GM12865 (cell line): ENCODE data around the gene FOXL3.

Experiments used
- DNase-seq: peaks from one replicate; pipeline ENCODE4 v3.0.0; 2010; ENCODE audit warnings: low read depth
- H3K4me3 ChIP-seq: 2 replicates; pipeline ENCODE4 v1.5.1; 2011; ENCODE audit warnings: mild to moderate bottlenecking, low read depth, low read length, control low read depth
- CTCF ChIP-seq: IDR thresholded peaks from 2 replicates; pipeline ENCODE4 v1.5.1; 2011; ENCODE audit warnings: low read length, control low read depth, low read depth, inconsistent platforms; ENCODE audit not compliant: insufficient read depth; ENCODE audit errors: missing control alignments

The FOXL3 gene

GRCh38 chr7:303884-304573 is 14.1 kb downstream of the FOXL3 start:
- no peak for TF ChIP-seq CTCF
- no peak overlapping the region for H3K4me3 ChIP-seq
- DNase-seq = no peak

DNA sequence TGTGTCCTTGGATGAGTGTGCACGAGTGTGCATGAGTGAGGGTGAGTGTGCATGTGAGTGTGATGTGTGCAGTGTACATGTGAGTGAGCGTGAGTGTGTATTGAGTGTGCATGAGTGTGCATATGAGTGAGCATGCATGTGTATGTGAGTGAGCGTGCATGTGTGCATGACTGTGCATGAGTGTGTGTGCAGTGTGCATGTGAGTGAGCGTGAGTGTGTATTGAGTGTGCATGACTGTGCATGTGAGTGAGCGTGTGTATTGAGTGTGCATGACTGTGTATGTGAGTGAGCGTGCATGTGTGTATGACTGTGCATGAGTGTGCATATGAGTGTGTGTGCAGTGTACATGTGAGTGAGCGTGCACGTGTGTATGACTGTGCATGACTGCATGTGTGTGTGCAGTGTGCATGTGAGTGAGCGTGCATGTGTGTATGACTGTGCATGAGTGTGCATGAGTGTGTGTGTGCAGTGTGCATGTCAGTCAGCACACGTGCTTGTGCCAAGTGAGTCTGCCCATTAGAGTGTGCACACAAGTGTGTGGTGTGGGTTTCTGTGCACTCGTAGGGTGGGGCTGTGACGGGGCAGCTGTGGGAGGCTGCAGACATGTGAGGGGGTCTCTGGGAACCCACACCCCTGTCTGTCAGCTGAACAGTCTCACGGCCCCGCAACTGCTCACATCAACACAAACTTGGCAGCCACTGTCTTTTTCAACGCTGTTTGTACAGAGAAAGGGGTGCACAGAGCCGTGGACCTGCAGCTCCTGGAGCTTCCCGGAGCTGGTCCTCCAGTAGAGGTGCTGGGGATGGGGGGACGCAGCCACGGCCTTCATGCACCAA is 14.8 kb downstream of the FOXL3 start:
- no peak for TF ChIP-seq CTCF
- no peak for DNase-seq
- H3K4me3 ChIP-seq = no peak overlapping the region

DNA sequence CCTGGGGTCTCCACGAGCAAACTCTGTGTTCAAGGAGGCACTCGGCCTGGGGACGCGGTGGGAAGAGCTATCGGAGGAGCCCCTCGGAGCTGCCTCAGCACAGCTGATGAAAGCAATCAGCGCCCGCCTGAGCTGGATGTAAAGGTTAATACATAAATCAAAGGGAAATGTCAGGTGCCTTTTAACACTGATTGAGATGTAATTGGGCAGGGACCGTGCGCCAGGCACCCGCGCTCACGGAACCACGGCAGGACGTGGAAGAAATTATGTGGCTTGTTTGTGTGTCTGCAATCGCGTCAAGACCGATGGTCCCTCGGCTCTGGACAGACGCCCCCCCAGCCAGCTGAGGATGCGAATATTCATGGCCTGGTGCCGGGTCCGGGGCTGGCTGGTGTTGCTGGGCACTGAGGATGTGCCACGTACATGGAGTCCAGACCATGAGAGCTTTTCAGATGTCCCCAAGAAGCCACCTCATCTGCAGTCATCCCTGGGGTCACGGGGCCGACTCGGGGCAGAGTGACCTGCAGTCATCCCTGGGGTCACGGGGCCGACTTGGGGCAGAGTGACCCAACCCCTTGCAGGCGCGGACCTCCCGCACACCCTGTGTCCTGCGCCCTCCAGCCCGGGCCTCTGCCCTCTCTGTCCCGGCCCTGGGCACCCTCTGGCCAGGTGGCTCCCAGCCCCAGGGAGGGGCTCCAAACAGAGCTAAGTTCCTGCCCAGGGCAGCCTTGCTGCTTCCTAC is 15.6 kb downstream of the FOXL3 start:
- no peak for DNase-seq
- no peak overlapping the region for H3K4me3 ChIP-seq
- TF ChIP-seq CTCF = no peak

- H3K4me3 ChIP-seq = no peak overlapping the region
- DNase-seq = no peak
- TF ChIP-seq CTCF = no peak
Observed at GRCh38 chr7:307970-308369, 18.0 kb downstream of the FOXL3 start.

- TF ChIP-seq CTCF = no peak
- no peak overlapping the region for H3K4me3 ChIP-seq
- DNase-seq = no peak
Observed at GRCh38 chr7:309586-310228, 19.7 kb downstream of the FOXL3 start.

GRCh38 chr7:311131-311680 is 21.2 kb downstream of the FOXL3 start:
- TF ChIP-seq CTCF = no peak
- H3K4me3 ChIP-seq = no peak overlapping the region
- no peak for DNase-seq
